GM13976 (cell line): ENCODE results near the gene KCNQ5.

Source experiments
- DNase-seq: peaks from one replicate; pipeline ENCODE4 v3.0.0; 2012; ENCODE audit warnings: low spot score
- CTCF ChIP-seq: IDR thresholded peaks from 2 replicates; pipeline ENCODE4 v1.5.1; 2012; ENCODE audit warnings: borderline replicate concordance, mild to moderate bottlenecking; ENCODE audit not compliant: insufficient read depth; ENCODE audit errors: extremely low read depth, missing control alignments, control extremely low read depth
- in situ Hi-C: fragments of 300-500 bp; cut with MboI; formaldehyde crosslinking; loops from one replicate; pipeline ENCODE4 v1.12.0; 2022; ENCODE audit warnings: low sequenced_read_pairs, mixed read lengths, inconsistent platforms; ENCODE audit not compliant: unreplicated experiment

The KCNQ5 gene

DNA sequence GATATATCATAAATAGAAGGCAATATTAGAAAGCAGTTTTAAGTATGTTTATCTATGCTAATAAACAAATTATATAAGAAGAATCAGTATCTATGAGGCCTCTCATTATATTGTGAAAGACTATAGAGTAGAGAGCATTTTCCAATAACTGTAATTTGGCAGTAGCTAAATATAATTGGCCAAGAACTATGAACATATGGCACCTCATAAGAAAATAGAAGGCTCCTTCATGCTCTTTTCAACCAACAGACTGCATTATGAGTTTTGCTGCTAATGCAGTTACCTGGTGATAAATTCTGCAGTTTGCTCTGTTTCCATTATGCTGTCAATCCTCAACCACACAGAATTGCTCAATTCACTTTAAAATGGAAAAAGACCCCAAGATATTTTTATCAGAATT, 382.4 kb downstream of the KCNQ5 start:
- TF ChIP-seq CTCF, result no peak
- DNase-seq, result no peak
- in situ Hi-C loops, result no loop called here

GRCh38 chr6:73004861-73005260, 383.0 kb downstream of the KCNQ5 start:
- DNase-seq, result no peak
- no peak for TF ChIP-seq CTCF
- in situ Hi-C loops, result no loop called here

DNA sequence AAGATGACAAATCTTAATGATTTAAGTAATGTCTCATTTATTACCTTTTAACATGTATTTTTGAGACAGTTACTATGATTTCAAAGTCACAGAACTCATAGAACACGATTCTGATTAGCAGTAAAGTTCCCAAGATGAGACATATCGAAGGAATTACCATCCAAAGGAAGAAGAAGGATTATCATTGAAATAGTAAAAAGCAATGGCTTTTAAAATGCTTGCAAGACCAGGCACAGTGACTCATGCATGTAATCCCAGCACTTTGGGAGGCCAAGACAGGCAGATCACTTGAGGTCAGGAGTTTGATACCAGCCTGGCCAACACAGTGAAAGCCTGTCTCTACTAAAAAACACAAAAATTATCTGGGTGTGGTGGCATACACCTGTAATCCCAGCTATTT, 384.3 kb downstream of the KCNQ5 start:
- no peak for DNase-seq
- TF ChIP-seq CTCF, result no peak
- in situ Hi-C loops, result no loop called here

GRCh38 chr6:73011945-73012344, 390.1 kb downstream of the KCNQ5 start:
- no peak for DNase-seq
- in situ Hi-C loops, result no loop called here
- TF ChIP-seq CTCF, result no peak

- in situ Hi-C loops, result no loop called here
- DNase-seq, result no peak
- TF ChIP-seq CTCF, result no peak
Observed at GRCh38 chr6:73017476-73017875, 395.6 kb downstream of the KCNQ5 start.

- no peak for TF ChIP-seq CTCF
- no peak for DNase-seq
- in situ Hi-C loops, result no loop called here
Observed at GRCh38 chr6:73024598-73024997, 402.7 kb downstream of the KCNQ5 start.

DNA sequence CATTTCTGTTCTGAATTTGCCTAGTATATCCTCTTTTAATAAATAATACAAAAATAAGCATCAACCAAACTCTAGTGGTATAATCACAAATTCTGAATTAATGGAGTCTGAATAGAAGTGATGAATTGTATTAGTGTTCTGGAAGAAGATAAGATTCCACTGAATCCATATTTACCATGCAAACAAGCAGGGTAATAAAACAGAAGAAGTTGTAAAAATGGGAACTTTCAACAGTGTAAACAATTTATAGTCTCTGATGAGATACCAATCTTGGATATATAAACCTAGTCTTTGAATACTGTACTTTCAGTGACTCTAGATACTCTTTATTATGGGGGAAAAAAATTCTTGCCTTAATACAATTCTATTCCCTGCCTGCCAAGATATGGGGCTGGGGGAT, 405.8 kb downstream of the KCNQ5 start:
- in situ Hi-C loops, result no loop called here
- no peak for DNase-seq
- TF ChIP-seq CTCF, result no peak
